Stimulated activated CD4-positive, alpha-beta T cell treated with anti-CD3 and anti-CD28 coated beads, Interleukin-1b, Interleukin-23, amount 100 ng/mL, for 24 hours (primary cell): Measurements from ENCODE around the gene IL15.
"Not testable (repeated sequence)": the region's sequence is repeated elsewhere in the genome, so short reads cannot be mapped to it uniquely, and the experiment has no call there.

Source experiments
- DNase-seq, 4 experiments: peaks; one replicate each; pipeline ENCODE4 v3.0.0-alpha.2; 2020; ENCODE audit warnings: low read depth in 4 of 4, low spot score in 1 of 4

The IL15 gene

DNA sequence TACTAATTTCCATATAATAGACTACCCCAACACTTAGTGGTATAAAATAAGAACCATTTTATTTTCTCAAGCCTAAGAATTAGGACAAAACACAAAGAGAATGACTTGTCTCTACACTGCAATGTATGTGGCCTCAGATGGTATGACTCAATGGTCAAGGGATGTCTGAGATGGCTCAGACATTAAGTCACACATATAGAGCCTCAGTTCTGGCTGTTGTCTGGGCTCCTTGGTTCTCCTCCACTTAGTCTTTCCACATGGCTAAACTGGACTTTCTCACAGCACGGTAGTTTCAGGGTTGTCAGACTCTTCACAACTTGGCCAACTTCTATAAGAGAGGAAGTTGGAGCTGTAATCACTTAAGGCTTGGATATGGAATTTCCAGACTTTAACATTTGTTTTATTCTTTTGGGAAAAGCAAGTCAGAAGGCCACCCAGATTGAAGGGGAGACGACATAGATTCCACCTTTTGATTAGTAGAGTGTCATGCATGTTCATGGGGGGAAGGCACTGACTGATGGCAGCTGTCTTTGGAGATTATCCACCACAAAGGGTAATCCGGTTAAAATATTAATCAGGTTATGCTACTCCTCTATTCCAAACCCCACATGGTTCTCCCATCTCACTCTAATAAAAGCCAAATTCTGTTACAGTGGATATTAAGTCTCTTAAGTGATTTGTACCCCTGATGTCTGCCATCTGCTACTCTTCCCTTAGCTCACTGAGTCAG lies 9.4 kb downstream of the IL15 start:
- no peak for DNase-seq

GRCh38 chr4:141646969-141647368 lies 10.6 kb downstream of the IL15 start:
- DNase-seq, result no peak

DNA sequence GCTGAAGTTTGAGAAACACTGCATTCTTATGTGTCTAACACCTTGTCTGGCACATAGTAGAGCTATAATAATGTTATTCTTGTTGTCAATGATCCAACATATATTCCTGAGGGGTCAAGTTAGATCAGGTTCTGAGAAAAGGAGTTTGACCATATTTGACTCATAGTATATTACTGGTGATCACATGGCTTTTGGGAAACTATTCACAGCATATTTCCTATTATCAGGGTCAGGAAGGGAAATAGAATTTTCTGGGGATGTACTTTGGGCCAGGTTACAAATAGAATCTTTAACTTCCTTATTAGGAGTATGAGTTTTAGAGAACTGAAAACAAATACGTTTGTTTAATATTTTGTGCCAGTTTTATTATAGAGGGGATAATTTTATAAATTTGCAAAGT lies 11.6 kb downstream of the IL15 start:
- no peak for DNase-seq

DNA sequence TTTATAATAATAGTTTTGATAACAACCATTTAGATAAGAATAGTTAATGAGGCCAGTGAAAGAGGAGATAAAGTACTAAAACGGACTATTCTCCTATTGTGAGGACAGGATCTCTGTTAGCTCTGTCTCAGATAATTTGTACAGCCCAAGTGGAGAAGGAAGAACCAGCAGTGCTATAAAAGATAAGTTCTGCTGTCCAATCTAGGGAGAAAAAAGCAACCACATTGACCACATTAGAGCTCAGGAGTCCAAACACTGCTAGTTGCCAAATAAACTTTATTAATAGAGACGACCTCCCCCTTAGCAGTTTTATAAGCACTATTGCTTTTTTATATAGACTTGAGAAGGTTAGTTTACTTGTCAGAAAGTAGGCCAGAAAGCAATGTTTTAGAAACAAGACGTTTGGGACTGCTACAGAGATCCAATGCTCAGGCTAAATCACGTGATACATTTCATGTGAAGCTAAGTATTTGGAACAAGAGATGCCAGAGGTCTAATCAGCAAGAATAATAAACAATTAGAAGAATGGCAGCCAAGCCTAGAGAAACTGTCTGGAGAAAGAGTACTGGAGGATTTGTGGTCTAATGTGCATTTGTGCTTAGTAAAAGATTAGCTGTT lies 15.9 kb downstream of the IL15 start:
- no peak for DNase-seq

GRCh38 chr4:141654098-141654497 lies 17.7 kb downstream of the IL15 start:
- no peak for DNase-seq

GRCh38 chr4:141656031-141656430 lies 19.6 kb downstream of the IL15 start:
- no peak for DNase-seq

DNA sequence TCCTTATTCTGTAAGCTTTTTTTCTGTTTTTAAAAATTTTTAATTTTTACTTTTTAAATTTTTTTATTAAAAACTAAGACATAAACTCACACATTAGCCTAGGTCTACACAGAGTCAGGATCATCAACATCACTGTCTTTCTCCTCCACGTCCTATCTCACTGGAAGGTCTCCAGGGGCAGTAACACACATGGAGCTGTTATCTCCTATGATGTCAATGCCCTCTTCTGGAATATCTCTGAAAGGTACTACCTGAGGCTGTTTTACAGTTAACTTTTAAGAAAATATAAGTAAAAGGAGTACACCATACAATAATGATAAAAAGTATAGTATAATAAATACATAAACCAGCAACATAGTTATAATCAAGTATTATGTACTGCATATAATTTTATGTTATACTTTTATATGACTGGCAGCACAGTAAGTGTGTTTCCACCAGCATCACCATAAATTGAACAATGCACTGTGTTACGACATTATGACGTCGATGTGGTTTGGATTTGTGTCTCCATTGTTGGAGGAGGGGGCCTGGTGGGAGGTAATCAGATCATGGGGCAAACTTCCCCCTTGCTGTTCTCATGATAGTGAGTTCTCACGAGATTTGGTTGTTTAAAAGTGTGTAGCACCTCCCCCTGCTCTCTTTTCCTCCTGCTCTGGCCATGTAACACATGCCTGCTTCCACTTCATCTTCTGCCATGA lies 21.3 kb downstream of the IL15 start:
- no peak for DNase-seq

DNA sequence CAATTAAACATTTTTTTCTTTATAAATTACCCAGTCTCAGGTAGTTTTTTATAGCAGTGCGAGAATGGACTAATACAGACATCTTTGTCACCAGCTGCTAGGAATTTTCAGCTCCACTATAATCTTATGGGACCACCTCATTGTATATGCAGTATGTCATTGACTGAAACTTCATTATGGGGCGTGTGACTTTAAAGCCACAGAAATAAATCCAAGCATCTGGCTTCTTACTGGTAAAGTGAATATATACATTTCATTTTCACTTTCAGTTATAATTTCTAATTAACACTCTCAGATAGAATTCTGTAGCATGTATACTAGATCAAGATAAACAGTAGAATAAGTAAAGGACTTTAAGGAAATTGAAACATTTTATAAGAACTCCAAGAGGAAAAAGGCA lies 21.9 kb downstream of the IL15 start:
- DNase-seq, result no peak

GRCh38 chr4:141659539-141659938 lies 23.2 kb downstream of the IL15 start:
- no peak for DNase-seq

DNA sequence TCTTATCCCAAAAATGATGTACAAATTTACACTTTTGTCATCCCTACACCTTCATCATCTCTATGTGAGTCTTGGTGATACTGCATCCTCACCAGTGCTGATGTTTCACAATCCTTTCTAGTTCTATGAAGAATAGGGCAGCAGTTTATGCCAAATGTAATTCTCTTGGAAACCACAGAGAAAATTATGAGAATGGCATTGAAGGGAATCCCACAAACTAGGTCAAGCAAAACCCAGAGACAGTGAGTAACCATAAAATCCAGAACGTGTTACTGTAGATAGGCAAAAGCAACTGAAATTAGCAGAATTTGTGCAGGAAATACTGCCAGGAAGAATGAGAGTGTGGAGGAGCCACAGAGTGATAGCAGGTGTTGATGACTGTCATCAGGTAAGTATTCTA lies 24.5 kb downstream of the IL15 start:
- no peak for DNase-seq

GRCh38 chr4:141668200-141668910 lies 32.0 kb downstream of the IL15 start:
- no peak for DNase-seq

- DNase-seq, result no peak
These were observed 33.1 kb downstream of the IL15 start for GRCh38 chr4:141669501-141669900.

DNA sequence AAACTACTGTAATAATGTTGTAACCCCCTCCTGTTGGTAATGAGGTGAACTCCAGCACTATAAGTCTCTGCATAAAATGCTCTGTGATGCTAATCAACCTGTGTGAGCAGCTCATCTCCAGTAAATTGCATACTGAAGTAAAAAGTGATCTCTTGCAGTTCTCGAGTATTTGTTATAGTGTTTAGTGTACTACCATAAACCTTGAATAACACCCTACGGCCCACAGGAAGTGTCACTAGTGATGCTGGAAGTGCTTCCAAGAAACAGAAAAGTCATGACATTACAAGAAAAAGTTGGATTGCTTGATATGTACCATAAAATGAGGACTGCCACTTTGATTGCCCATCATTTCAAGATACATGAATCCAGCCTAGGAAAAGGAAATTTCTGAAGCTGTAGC lies 39.0 kb downstream of the IL15 start:
- DNase-seq, result no peak

GRCh38 chr4:141676087-141676670 lies 39.8 kb downstream of the IL15 start:
- DNase-seq, result no peak

- no peak for DNase-seq
These were observed 43.7 kb downstream of the IL15 start for GRCh38 chr4:141680060-141680459.

DNA sequence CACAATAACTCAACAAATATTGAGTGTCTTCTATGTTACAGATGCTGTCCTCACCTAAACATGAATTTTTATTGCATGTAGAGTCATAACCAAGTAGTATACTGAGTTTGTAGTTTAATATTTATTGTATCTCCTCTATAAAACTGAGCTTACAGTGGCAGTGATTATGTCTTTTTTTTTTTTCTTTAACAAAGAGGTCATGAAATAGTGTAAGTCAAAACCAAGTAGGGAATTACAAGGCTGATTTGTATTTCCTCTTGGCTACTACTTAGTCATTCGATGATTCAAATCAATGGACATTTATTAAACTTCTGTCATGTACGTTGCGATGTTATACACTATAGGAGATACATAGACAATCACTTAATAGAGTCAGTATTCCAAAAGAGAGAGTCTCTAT lies 48.4 kb downstream of the IL15 start:
- DNase-seq, result no peak

DNA sequence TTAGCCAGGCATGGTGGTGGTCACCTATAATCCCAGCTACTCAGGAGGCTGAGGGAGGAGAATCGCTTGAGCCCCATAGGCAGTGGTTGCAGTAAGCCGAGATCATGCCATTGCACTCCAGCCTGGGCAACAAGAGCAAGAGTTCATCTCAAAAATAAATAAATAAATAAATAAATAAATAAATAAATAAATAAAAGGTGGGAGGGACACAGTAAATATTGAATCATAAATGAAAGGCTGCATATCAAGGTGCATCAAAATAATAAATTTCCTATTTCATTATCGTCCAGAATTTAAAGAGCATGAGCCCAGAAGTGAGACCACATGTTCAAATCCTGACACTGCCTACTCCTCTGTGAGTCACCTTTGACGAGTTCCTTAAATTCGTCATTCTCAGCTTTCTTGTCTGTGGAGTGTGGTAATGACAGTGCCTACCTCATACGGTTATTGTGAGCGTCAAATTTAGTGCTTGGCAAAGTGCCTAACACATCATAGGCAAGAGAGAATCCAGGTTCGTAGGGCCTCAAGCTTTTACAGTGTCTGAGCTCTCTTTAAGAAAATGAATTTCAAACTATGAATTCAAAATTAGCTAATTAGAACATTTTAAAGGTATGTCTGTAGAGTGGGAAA lies 49.9 kb downstream of the IL15 start:
- DNase-seq, result no peak

- no peak for DNase-seq
These were observed 50.5 kb downstream of the IL15 start for GRCh38 chr4:141686879-141687278.

- DNase-seq, result not testable (repeated sequence)
These were observed 53.4 kb downstream of the IL15 start for GRCh38 chr4:141689726-141690296.

DNA sequence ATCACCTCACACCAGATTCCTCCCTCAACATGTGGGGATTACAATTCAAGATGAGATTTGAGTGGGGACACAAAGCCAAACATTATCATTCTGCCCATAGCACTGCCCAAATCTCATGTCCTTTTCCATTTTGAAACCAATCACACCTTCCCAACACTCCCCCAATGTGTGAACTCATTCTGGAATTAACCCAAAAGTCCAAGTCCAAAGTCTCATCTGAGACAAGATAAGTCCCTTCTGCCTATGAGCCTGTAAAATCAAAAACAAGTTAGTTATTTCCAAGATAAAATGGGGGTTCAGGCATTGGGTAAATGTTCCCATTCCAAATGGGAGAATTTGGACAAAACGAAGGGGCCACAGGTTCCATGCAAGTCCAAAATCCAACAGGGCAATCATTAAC lies 54.9 kb downstream of the IL15 start:
- DNase-seq, result not testable (repeated sequence)

GRCh38 chr4:141692081-141692480 lies 55.7 kb downstream of the IL15 start:
- no peak for DNase-seq
